ENCODE data around the gene BCAR1.
A peak's percentile ranks its signal among the peaks of the same experiment; 100 is the strongest.
"Not testable (repeated sequence)": the region's sequence is repeated elsewhere in the genome, so short reads cannot be mapped to it uniquely, and the experiment has no call there.

BCAR1 gene

GRCh38 chr16:75223129-75223528 is 28.3 kb downstream of the BCAR1 start:
- not testable (repeated sequence) for H2BK12ac ChIP-seq (ENCODE audit: low read length); H3K4ac ChIP-seq (ENCODE audit: low read depth, low read length); H3K9ac ChIP-seq (ENCODE audit: low read length); H2AFZ ChIP-seq (ENCODE audit: insufficient read depth, low read length, poor library complexity); H4K8ac ChIP-seq (ENCODE audit: low read depth, low read length); H3K9me3 ChIP-seq (ENCODE audit: insufficient read depth, low read depth, low read length); H3K18ac ChIP-seq (ENCODE audit: low read length); H3K79me1 ChIP-seq (ENCODE audit: low read length); H3K4me3 ChIP-seq (ENCODE audit: low read depth, low read length); DNase-seq; H3K27ac ChIP-seq (ENCODE audit: low read depth, low read length); H4K91ac ChIP-seq (ENCODE audit: low read depth, low read length); H2AK5ac ChIP-seq (ENCODE audit: low read length); H3K4me1 ChIP-seq (ENCODE audit: control insufficient read depth in 1 of 2, insufficient read depth in 2 of 2, low read length in 2 of 2); H2BK120ac ChIP-seq (ENCODE audit: insufficient read depth, low read length, poor library complexity); H4K12ac ChIP-seq (ENCODE audit: low read depth, low read length); H3K23ac ChIP-seq (ENCODE audit: low read length); H3K4me2 ChIP-seq (ENCODE audit: low read length); H3K79me2 ChIP-seq (ENCODE audit: control insufficient read depth, insufficient read depth, low read length, poor library complexity); H3K27me3 ChIP-seq (ENCODE audit: insufficient read depth, low read length); H2BK5ac ChIP-seq (ENCODE audit: low read depth, low read length, poor library complexity); H3K14ac ChIP-seq (ENCODE audit: low read length)
- peaks cover 7 to 12% of the 10 kb centered on the region in 2 experiments for H3K36me3 ChIP-seq (ENCODE audit: control insufficient read depth in 1 of 2, insufficient read depth in 2 of 2, low read length in 2 of 2)
- WGBS (ENCODE audit: extremely low coverage, insufficient coverage, insufficient read length): no CpG with 5 or more reads among the region's 20 CpGs

GRCh38 chr16:75222271-75222783 is 29.1 kb downstream of the BCAR1 start:
- Histone ChIP-seq H3K9ac (ENCODE audit: low read length) (no peak overlapping the region), H2BK5ac (ENCODE audit: low read depth, low read length, poor library complexity) (no peak overlapping the region), H2AFZ (ENCODE audit: insufficient read depth, low read length, poor library complexity) (peak overlapping the region; percentile 17), H3K23ac (ENCODE audit: low read length) (no peak overlapping the region), H3K14ac (ENCODE audit: low read length) (no peak overlapping the region), H3K27ac (ENCODE audit: low read depth, low read length) (no peak overlapping the region), H3K27me3 (ENCODE audit: insufficient read depth, low read length) (no peaks in the 10 kb centered on the region), H3K4me3 (ENCODE audit: low read depth, low read length) (no peak overlapping the region), H3K79me2 (ENCODE audit: control insufficient read depth, insufficient read depth, low read length, poor library complexity) (peaks cover 1% of the 10 kb centered on the region), H4K91ac (ENCODE audit: low read depth, low read length) (no peak overlapping the region), H3K79me1 (ENCODE audit: low read length) (peaks cover 2% of the 10 kb centered on the region), H4K8ac (ENCODE audit: low read depth, low read length) (no peak overlapping the region), H3K4me2 (ENCODE audit: low read length) (no peak overlapping the region), H3K18ac (ENCODE audit: low read length) (no peak overlapping the region), H3K4me1 (ENCODE audit: control insufficient read depth in 1 of 2, insufficient read depth in 2 of 2, low read length in 2 of 2) (peaks cover 3 to 9% of the 10 kb centered on the region in 2 experiments), H2BK120ac (ENCODE audit: insufficient read depth, low read length, poor library complexity) (no peak overlapping the region), H2AK5ac (ENCODE audit: low read length) (no peak overlapping the region), H3K36me3 (ENCODE audit: control insufficient read depth in 1 of 2, insufficient read depth in 2 of 2, low read length in 2 of 2) (peaks cover 0 to 4% of the 10 kb centered on the region in 2 experiments), H3K9me3 (ENCODE audit: insufficient read depth, low read depth, low read length) (no peaks in the 10 kb centered on the region), H4K12ac (ENCODE audit: low read depth, low read length) (no peak overlapping the region), H3K4ac (ENCODE audit: low read depth, low read length) (no peak overlapping the region), H2BK12ac (ENCODE audit: low read length) (no peak overlapping the region)
- WGBS (ENCODE audit: extremely low coverage, insufficient coverage, insufficient read length): no CpG with 5 or more reads among the region's 16 CpGs
- peak in 1 of 2 donors; percentile 25 for DNase-seq

- peak in 1 of 2 donors; percentile 31 for DNase-seq
- Histone ChIP-seq H2BK12ac (ENCODE audit: low read length) (no peak overlapping the region), H3K9ac (ENCODE audit: low read length) (no peak overlapping the region), H3K36me3 (ENCODE audit: control insufficient read depth in 1 of 2, insufficient read depth in 2 of 2, low read length in 2 of 2) (no peaks in the 10 kb centered on the region), H3K4me3 (ENCODE audit: low read depth, low read length) (no peak overlapping the region), H3K27me3 (ENCODE audit: insufficient read depth, low read length) (no peaks in the 10 kb centered on the region), H2AK5ac (ENCODE audit: low read length) (no peak overlapping the region), H3K27ac (ENCODE audit: low read depth, low read length) (no peak overlapping the region), H3K9me3 (ENCODE audit: insufficient read depth, low read depth, low read length) (no peaks in the 10 kb centered on the region), H3K23ac (ENCODE audit: low read length) (no peak overlapping the region), H3K14ac (ENCODE audit: low read length) (no peak overlapping the region), H3K79me1 (ENCODE audit: low read length) (peaks cover 2% of the 10 kb centered on the region), H2AFZ (ENCODE audit: insufficient read depth, low read length, poor library complexity) (no peak overlapping the region), H2BK120ac (ENCODE audit: insufficient read depth, low read length, poor library complexity) (no peak overlapping the region), H4K12ac (ENCODE audit: low read depth, low read length) (no peak overlapping the region), H3K79me2 (ENCODE audit: control insufficient read depth, insufficient read depth, low read length, poor library complexity) (peaks cover 1% of the 10 kb centered on the region), H3K4me2 (ENCODE audit: low read length) (no peak overlapping the region), H4K91ac (ENCODE audit: low read depth, low read length) (no peak overlapping the region), H3K4me1 (ENCODE audit: control insufficient read depth in 1 of 2, insufficient read depth in 2 of 2, low read length in 2 of 2) (peaks cover 3 to 18% of the 10 kb centered on the region in 2 experiments), H3K18ac (ENCODE audit: low read length) (no peak overlapping the region), H3K4ac (ENCODE audit: low read depth, low read length) (no peak overlapping the region), H4K8ac (ENCODE audit: low read depth, low read length) (no peak overlapping the region), H2BK5ac (ENCODE audit: low read depth, low read length, poor library complexity) (no peak overlapping the region)
- WGBS (ENCODE audit: extremely low coverage, insufficient coverage, insufficient read length): no CpG with 5 or more reads among the region's 5 CpGs
These were observed 31.6 kb downstream of the BCAR1 start for GRCh38 chr16:75219838-75220237.

GRCh38 chr16:75219088-75219487 is 32.3 kb downstream of the BCAR1 start:
- H3K27me3 ChIP-seq (ENCODE audit: insufficient read depth, low read length): no peaks in the 10 kb centered on the region
- H2BK120ac ChIP-seq (ENCODE audit: insufficient read depth, low read length, poor library complexity): peak overlapping the region; percentile 39
- H3K9me3 ChIP-seq (ENCODE audit: insufficient read depth, low read depth, low read length): no peaks in the 10 kb centered on the region
- H3K79me2 ChIP-seq (ENCODE audit: control insufficient read depth, insufficient read depth, low read length, poor library complexity): peaks cover 1% of the 10 kb centered on the region
- H3K4me2 ChIP-seq (ENCODE audit: low read length): no peak overlapping the region
- no peak overlapping the region for H2BK12ac ChIP-seq (ENCODE audit: low read length)
- peak overlapping the region; percentile 34 for H2AK5ac ChIP-seq (ENCODE audit: low read length)
- H3K23ac ChIP-seq (ENCODE audit: low read length): no peak overlapping the region
- no peak overlapping the region for H3K27ac ChIP-seq (ENCODE audit: low read depth, low read length)
- peaks cover 2% of the 10 kb centered on the region for H3K79me1 ChIP-seq (ENCODE audit: low read length)
- H3K18ac ChIP-seq (ENCODE audit: low read length): no peak overlapping the region
- H3K9ac ChIP-seq (ENCODE audit: low read length): no peak overlapping the region
- H4K91ac ChIP-seq (ENCODE audit: low read depth, low read length): peak overlapping the region; percentile 16
- H2BK5ac ChIP-seq (ENCODE audit: low read depth, low read length, poor library complexity): no peak overlapping the region
- no peak for DNase-seq
- H3K4me1 ChIP-seq (ENCODE audit: control insufficient read depth in 1 of 2, insufficient read depth in 2 of 2, low read length in 2 of 2): peaks cover 3 to 18% of the 10 kb centered on the region in 2 experiments
- H2AFZ ChIP-seq (ENCODE audit: insufficient read depth, low read length, poor library complexity): no peak overlapping the region
- H3K14ac ChIP-seq (ENCODE audit: low read length): peak overlapping the region; percentile 54
- no peak overlapping the region for H4K12ac ChIP-seq (ENCODE audit: low read depth, low read length)
- no peak overlapping the region for H4K8ac ChIP-seq (ENCODE audit: low read depth, low read length)
- no peak overlapping the region for H3K4ac ChIP-seq (ENCODE audit: low read depth, low read length)
- no peaks in the 10 kb centered on the region for H3K36me3 ChIP-seq (ENCODE audit: control insufficient read depth in 1 of 2, insufficient read depth in 2 of 2, low read length in 2 of 2)
- H3K4me3 ChIP-seq (ENCODE audit: low read depth, low read length): no peak overlapping the region
- WGBS (ENCODE audit: extremely low coverage, insufficient coverage, insufficient read length): no CpG with 5 or more reads among the region's 4 CpGs
